HG03103 (cell line): Measurements from ENCODE around the gene WDR7.

Experiments used
- ATAC-seq: cut with Tn5 transposase; IDR thresholded peaks from one replicate; pipeline ENCODE4 v1.9.1; 2021; ENCODE audit warnings: low read depth; ENCODE audit not compliant: unreplicated experiment

Gene WDR7

DNA sequence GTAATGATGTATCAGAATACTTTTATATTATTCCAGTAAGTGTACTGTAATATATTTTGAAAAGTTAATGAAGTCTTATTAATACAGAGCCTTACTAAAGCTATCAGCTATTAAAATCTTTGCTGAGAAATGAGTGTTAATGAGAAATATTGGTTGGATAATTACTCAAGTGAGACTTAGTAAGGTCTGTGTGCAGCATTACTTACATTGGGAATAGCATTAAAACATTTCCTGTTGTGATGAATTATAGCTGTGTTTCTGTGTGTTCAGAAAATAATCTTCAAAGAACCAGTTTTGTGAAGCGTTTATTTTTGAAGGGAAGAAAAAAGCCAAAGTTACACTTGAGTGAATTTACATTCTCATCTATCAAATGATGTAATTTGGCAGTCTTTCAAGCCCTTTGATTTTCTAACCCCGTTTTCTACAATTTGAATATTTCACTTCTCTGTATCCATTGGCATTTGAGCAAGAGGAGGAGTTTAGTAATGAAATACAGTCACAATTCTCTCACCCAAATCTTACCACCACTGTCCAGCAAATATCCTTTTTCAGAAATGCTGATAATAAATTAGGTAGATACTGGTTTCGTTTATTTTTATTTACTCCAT, 372.2 kb downstream of the WDR7 start:
- no peak for ATAC-seq

DNA sequence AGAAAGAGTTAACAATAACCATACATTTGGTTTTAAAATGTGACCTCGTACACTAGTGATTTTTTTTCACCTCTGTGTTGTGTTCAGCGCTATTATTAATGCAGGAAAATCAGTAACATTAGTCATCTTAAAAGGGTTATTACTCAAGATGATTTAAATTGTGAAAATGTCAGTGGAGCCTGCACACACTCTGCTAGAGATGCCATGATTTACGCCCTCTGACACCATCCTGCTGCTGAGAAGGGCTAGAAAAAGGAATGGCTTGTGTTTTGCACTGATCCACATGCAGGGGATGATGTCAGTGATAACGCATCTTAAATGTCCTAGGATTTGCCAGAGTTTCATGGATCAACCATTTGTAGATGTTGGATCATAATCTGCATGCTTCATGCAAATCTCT, 374.4 kb downstream of the WDR7 start:
- no peak for ATAC-seq

DNA sequence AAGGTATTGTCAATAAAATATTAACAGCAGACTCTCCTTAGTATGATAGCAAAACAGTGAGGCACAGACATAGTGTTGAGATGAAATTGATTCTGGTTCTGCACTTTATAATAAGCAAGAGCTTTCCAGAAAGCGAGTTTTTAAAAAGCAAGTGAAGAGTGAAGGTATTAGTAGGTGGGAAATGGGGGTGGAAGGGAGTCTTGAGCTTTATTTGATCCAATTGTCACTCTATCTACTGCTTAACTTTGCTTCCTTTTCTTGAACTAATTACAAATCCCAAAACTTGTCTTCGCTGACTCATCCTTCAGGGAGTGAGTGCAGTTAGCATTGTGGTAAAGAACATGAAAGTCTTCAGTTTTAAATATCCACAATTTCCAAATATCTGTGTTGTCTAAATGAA, 375.2 kb downstream of the WDR7 start:
- ATAC-seq, result no peak

DNA sequence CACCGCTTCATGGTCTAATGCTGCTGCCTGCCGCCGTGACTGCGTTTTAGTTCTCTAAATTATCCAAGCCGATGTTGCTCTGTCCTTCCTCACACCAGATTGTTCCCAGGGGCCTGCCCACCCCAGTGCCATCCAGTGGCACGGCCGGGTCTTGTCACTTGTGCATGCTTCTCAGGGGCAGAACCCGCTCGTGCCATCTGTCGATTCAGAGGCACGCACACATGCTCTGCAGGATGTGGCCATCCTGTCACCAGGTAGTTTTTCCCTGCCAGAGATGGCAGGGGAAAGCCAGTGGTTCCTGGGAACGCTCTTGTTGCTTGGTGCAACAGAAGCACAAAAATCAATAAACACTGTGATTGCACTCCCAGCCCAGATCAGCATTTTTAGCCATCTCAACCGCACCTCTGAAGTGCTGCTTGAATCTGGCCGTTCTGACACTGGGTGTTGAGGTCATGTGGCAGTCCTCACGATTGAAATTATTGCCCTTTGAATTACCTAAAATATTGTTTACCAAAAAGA, 376.1 kb downstream of the WDR7 start:
- no peak for ATAC-seq

DNA sequence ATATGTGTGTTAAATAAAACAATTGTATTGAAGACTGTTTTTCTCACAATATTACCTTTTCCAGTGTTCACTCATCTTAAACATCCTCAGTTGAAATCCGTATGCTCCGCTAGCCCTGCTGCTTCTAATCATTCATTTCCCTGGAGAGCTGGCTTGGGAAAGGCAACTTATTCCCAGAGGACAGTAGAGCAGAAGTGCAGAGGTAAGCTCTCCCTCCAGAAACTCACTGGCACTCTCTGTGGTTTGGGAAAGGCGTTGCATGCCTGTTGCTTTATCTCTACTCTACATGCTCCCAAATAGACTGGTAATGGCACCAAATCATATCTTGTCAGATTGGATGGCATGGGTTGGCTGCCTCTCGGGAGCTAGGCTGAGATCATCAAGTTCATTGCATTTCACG, 378.6 kb downstream of the WDR7 start:
- no peak for ATAC-seq

DNA sequence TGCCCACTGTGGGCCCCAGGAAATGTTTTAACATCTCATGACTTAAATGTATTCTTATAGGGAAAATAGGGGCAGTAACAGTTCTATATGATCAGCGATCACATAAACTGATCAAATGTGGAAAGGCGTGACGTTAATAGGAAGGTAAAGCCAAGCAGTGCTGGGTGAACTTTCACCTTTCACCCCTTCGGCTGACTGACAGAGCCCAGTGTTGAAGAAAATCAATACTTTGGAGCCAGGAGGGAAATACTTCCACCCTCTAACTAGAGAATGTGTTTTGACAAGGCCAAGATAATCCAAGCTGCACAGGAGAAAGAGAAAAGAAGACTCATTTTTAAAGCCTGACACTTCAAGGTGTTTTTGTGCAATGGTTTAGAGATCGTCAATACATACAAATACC, 379.3 kb downstream of the WDR7 start:
- ATAC-seq, result no peak

DNA sequence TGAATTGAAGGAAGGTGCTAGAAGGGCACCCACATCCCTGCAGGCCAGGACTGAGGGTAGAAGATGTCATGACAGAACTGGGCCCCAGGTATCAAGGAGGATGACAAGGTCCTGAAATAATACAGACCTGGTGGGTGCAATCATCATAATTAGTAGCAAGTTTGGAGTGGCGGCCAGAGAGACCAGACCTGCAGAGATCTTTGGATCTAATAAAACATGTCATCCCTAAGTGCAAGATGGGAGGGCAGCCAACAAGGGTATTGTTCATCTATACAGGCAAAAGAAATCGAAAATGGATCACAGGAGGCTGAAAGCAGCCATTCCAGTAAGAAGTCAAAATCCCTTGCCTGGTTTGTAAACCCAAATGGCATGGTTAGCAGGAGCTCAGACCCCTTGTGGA, 384.4 kb downstream of the WDR7 start:
- ATAC-seq, result no peak

DNA sequence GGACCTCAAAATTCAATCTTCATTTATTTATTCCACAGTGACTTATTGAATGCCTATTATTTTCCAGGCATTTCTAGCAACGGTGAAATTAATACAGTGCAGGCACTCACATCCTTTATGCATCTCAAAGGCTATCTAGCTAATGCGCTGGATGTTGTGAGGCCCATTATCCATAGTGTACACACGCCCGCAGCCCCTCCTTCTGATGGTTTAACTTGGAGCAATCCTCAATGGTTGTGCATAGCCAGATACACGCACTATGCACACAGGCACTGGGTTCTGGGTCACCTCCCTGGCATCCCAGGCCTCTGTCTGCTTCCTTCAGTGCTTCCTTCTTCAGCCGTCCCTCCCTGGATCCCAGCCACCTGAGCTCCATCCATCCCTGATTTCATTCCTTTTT, 387.2 kb downstream of the WDR7 start:
- ATAC-seq, result no peak

DNA sequence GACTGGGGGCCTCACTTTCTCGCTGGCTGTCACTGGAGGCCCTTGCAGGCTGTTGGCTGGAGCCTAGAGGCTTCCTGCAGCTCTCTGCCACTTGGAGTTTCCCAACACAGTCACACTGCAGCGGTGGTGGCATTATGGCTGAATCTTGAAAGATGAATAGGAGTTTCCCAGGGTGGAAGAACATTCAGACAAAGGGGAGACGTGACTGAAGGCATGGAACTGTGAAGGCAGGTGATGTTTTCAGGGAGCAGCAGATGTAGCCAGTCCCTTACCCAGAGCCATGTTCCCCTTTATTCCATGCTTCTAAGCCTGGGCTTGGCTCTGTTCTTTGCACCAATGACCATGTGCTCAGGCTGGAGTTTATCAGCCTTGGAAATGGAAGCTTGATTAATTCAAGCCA, 389.0 kb downstream of the WDR7 start:
- no peak for ATAC-seq

DNA sequence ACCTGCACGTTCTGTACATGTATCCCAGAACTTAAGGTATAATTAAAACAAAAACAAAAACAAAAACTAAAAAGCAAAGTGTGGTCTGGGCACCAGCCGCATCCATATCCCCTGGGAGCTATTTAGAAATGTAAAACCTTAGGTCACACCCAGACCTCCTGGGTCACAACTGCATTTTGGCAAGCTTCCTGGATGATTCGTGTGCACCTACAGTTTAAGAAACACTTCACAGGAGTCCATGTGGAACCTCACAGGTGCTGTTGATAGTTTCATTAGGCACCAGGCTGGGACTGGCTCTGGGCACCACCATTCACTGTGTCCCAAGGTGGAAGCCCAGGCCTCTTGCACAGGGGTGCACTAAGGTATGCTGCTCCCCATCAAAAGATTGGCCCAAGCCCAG, 392.1 kb downstream of the WDR7 start:
- no peak for ATAC-seq

DNA sequence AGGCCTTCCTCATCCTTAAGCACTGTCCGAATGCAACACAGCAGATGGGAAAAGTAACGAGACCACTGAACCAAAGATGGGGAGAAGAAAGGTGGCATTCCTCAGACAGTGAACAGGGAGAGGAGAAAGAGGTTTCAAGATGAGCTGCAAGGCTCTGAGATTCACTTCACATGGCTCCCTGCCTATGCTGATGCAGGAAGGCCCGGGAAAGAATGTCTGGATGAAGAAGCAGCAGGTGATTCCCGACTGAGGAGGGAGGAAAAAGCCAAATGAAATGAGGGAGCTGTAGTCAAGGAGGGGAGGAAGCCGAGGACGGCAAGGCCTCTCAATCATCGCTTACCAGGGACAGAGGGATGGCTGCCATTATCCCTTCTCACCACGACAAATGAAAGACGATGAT, 397.2 kb downstream of the WDR7 start:
- no peak for ATAC-seq

DNA sequence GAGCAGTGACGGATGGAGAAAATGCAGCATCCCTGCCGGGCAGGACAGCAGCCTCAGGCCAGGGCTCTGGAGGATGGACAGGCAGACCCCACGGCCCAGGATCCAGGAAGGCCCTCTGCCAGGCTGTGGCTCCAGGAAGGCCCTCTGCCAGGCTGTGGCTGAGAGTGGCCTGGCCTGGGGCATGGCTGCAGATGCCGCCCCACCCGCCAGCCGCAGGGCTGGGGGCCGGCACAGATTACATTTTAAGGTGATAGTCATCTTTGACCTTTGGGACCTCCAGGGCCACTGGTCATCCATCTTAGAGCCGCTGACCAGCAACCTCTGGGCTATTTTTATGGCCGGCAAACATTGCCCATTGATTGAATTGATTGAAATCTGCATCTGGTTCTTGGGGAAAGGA, 397.7 kb downstream of the WDR7 start:
- no peak for ATAC-seq

DNA sequence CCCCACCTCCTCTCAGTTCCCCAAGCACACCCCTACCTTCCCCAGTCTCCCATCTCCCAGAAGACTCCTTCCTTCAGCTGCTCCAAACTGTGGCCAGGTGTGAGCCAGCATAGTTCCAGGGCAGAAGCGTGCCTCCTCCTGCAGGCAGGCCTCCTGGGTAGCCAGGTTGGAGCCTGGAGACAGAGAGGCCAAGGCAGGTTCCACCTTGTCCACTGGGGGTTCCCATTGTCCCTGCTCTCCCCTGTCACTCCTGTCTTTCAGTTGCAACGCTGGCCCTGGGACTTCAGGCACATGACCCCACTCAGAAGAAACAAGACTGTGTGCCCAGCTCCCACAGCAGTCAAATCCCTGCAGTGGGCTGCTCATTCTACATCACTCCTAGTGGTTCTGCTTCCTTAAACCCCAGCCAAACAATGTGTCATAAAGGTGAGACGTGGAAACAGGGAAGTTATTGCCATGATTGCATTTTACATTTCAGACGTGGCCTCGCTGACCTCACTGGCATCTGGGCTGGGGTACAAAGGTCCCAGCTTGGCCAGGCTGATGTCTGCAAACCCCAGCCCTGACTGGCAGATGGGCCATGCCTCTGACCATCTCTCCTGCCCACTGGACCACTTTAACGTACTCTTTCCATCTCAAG, 399.3 kb downstream of the WDR7 start:
- no peak for ATAC-seq

DNA sequence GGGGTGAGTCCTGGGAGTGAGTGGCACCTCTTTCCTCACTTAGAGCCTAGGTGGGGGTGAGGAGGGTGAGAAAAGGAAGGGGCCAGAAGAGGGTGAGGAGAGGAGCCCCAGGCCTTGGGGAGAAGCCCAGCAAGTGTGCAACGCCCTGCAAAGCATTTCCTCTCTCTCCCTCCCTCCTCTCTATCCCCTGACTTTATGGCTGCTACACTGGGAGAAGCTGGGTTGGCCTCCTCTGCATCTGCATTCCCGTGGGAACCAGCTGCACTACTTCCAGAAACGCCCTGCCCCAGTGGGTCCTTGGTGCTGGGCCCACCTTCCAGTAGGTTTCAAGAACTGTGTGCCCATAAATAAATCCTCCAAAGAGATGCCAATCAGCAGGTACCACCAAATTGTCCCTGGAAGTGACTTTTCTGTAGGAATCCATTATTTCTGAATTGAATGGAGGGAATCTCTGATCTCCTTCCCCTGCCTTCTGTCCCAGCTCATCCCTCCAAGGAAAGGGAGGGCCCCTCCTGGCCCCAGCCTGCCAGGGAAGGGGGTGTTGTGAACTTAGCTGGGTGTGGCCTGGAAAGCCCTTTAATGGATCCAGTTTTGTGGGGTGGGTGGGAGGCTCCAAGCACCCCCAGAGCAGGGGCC, 400.0 kb downstream of the WDR7 start:
- ATAC-seq, result no peak

DNA sequence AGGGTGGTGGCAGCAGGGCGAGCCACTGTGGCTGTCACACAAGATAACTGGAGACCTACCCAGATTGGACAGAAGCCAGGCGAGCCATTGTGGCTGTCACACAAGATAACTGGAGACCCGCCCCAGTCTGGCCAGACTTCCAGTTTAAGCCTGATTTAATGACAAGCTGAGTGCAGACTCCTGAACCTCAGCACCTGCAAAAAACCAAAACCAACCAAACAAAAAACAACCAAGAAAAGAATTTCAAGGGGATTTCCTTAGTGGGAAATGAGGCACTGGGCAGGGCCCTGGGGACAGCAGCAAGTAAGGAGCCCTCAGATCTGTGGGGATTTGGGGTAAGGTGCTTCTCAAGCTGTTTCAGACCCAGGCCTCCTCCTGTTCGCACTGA, 400.5 kb downstream of the WDR7 start:
- ATAC-seq, result peak; percentile 53

DNA sequence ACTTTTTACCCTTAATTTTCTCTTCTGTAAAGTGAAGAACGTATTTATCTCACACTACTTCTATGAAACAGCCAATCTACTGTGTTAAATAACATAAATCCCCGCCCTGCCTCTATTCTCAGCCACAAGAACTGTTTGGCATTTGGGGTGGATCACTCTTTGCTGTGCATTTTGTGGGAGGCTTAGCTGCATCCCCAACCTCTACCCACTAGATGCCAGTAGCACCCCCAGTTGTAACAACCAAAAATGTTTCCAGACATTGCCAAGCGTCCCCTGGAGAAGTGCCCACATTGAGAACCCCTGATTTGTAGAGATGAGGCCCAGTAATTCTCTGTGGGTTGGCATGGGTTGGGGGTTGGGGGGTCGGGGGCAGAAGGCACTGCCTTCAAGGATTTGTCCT, 401.0 kb downstream of the WDR7 start:
- ATAC-seq, result no peak

DNA sequence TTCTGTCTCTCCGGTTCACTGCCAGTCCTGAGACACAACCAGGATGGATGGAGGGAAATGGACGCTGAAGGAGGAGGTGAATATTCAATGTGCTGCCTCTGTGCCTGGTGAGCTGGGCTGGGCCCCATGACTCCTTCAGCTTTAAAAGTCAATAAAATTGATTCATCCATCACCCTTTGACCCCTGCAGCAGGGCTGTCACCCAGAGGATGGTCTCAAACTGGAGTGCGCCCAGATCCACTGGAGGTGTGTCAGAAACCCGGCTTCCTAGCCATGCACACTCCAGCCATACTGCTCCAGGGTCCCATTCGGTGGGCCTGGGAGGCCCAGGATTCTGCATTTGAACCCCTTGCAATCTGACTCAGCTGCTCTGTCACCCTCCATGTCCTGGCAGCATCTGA, 401.6 kb downstream of the WDR7 start:
- no peak for ATAC-seq

DNA sequence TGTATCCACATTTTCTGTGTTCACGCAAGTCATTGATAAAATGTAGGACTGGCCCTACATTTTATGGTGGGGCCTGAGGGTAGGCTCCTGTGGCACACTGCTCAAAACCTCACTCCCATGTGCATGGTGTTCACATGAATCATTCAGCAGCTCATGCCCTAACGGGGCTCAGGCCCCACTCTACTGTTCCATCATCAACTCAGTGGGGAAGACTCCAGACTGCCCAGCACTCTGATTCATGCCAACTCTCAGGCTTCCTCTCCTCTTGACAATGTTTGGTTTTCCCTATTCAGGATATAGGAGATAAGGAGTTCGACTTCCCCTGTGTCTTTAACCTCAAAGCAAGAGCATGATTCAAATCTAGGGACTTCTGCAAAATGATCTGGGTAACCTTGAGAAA, 403.7 kb downstream of the WDR7 start:
- no peak for ATAC-seq

DNA sequence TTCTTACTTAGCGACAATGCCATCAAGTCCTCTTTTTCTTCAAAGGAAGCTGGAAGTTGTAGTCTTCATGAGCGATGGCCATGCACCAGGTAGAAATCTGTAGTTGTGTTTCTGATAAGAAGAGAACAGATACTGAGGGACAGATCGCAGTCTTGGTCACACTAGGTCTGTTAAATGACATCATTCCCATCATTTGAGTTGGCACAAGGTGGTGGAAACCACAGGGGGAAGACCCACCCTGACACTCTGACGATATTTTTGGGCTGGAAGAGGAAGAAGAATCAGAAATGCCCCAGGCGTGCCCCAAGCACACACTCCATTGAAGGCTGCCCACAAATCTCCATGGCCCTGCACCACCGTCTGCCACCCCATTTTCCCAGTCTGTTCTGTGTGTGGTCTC, 406.7 kb downstream of the WDR7 start:
- ATAC-seq, result peak; percentile 76

DNA sequence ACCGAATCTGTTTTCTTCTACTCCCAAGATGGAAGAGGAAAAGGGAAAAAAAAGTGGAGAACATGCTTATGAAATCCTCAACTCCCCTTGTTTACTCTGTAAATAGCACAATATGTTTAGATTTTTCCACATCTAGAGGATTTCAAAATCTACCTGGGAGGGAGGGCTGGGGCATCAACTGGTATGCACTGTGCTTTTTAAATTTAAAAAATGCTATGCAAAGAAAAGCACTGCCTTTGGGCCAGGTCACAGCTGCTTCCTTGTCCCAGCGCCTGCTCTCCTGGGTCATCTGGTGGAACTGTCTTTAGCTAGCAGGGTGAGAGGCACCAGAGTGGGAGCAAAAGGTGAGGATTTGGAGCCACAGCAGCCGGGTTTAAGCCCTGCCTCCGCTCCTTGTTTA, 407.6 kb downstream of the WDR7 start:
- no peak for ATAC-seq

DNA sequence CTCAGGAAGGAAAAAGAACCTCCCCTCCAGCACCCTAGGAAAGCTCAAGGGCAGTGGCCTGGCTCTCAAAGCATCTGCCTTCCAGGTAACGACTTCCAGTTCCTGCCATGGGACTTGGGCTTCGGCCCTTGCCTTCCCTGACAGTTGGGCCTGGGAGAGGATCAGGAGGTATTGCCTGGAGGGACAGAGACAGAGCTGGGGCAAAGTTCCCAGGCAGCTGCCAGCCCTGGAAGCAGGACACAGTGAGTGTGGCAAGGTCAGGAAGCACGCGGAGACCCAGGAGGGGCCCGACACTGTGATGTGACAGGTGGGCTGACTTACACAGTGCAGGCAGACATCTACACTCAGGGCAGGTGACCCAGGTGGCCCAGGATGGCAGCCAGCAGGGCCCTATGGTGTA, 408.2 kb downstream of the WDR7 start:
- ATAC-seq, result no peak

DNA sequence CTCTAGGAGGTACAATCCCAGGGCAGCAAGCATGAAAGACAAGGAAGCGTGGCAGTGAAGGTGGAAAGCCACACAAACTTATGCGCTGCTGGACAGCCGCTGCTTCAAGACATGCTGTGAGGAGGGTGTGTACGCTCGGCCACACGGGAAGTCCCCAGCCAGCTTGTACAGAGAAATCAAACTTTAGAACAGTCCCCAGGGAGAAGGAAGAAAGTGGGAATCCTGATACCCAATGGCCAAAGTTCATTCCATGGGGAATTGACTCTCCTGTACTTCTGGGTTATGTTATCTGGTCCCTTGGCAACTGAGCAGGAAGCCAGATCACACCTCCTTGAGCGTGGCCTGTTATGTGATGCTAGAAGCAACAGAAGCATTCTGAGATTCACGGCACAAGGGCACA, 409.7 kb downstream of the WDR7 start:
- no peak for ATAC-seq
